Measurements from ENCODE around the gene ATP6V0A4. TPM values are rescaled to one million over a fixed set of nuclear protein-coding genes. Genes with fewer than 3 reads are reported as not detected.

ATP6V0A4 gene
- total RNA-seq, 1 experiment from 2014 or later: not detected

GRCh38 chr7:138665249-138665648 lies 132.7 kb downstream of the ATP6V0A4 start:
- intact Hi-C loops (cut with micrococcal nuclease; ENCODE audit: unreplicated experiment): no loop called here
- TF ChIP-seq CTCF (conservative IDR thresholded peaks at IDR 0.05; ENCODE audit: low read depth, low read length) (no peak), EZH2 (IDR thresholded peaks at IDR 0.05; ENCODE audit: borderline replicate concordance, low read depth, low read length, poor library complexity, severe bottlenecking) (no peak)

GRCh38 chr7:138663725-138664710 lies 134.0 kb downstream of the ATP6V0A4 start:
- no peak for DNase-seq (ENCODE audit: low spot score)

More at GRCh38 chr7:138665249-138665648, 132.7 kb downstream of the ATP6V0A4 start:
- no peaks in the 10 kb centered on the region for H3K4me1 ChIP-seq (ENCODE audit: insufficient read depth, low read length, poor library complexity, severe bottlenecking)
- no peaks in the 10 kb centered on the region for H3K9me3 ChIP-seq (ENCODE audit: low read depth, low read length, poor library complexity, severe bottlenecking)
- H3K4me3 ChIP-seq (ENCODE audit: low read depth, low read length, poor library complexity, severe bottlenecking): no peak overlapping the region
- H3K36me3 ChIP-seq (ENCODE audit: insufficient read depth, low read length, poor library complexity, severe bottlenecking): no peaks in the 10 kb centered on the region
- H3K27ac ChIP-seq (ENCODE audit: low read depth, low read length, poor library complexity, severe bottlenecking): no peak overlapping the region
- peaks cover 64% of the 10 kb centered on the region for H3K27me3 ChIP-seq (replicated peaks; ENCODE audit: insufficient read depth, low read depth, low read length, poor library complexity)
- BruUV-seq (replicated peaks): no TSS peak
- DNase-seq (ENCODE audit: low spot score): no peak
- POLR2A ChIA-PET (ENCODE audit: low non-redundant PET): no interaction called here
- CTCF ChIA-PET: no interaction called here

GRCh38 chr7:138662991-138663320 lies 135.0 kb downstream of the ATP6V0A4 start:
- Histone ChIP-seq H3K27ac (ENCODE audit: low read depth, low read length, poor library complexity, severe bottlenecking) (no peak overlapping the region), H3K9me3 (ENCODE audit: low read depth, low read length, poor library complexity, severe bottlenecking) (no peaks in the 10 kb centered on the region), H3K4me1 (ENCODE audit: insufficient read depth, low read length, poor library complexity, severe bottlenecking) (no peaks in the 10 kb centered on the region), H3K36me3 (ENCODE audit: insufficient read depth, low read length, poor library complexity, severe bottlenecking) (no peaks in the 10 kb centered on the region), H3K27me3 (replicated peaks; ENCODE audit: insufficient read depth, low read depth, low read length, poor library complexity) (peaks cover 65% of the 10 kb centered on the region), H3K4me3 (ENCODE audit: low read depth, low read length, poor library complexity, severe bottlenecking) (no peak overlapping the region)
- TF ChIP-seq EZH2 (IDR thresholded peaks at IDR 0.05; ENCODE audit: borderline replicate concordance, low read depth, low read length, poor library complexity, severe bottlenecking) (no peak), CTCF (conservative IDR thresholded peaks at IDR 0.05; ENCODE audit: low read depth, low read length) (no peak)
- intact Hi-C loops (cut with micrococcal nuclease; ENCODE audit: unreplicated experiment): no loop called here
- no TSS peak for BruUV-seq (replicated peaks)
- POLR2A ChIA-PET (ENCODE audit: low non-redundant PET): no interaction called here
- CTCF ChIA-PET: no interaction called here
- DNase-seq (ENCODE audit: low spot score): no peak

More at GRCh38 chr7:138663725-138664710, 134.0 kb downstream of the ATP6V0A4 start:
- Histone ChIP-seq H3K27ac (ENCODE audit: low read depth, low read length, poor library complexity, severe bottlenecking) (no peak overlapping the region), H3K4me1 (ENCODE audit: insufficient read depth, low read length, poor library complexity, severe bottlenecking) (no peaks in the 10 kb centered on the region), H3K4me3 (ENCODE audit: low read depth, low read length, poor library complexity, severe bottlenecking) (no peak overlapping the region), H3K36me3 (ENCODE audit: insufficient read depth, low read length, poor library complexity, severe bottlenecking) (no peaks in the 10 kb centered on the region), H3K27me3 (replicated peaks; ENCODE audit: insufficient read depth, low read depth, low read length, poor library complexity) (peaks cover 68% of the 10 kb centered on the region), H3K9me3 (ENCODE audit: low read depth, low read length, poor library complexity, severe bottlenecking) (no peaks in the 10 kb centered on the region)
- intact Hi-C loops (cut with micrococcal nuclease; ENCODE audit: unreplicated experiment): no loop called here
- CTCF ChIA-PET: no interaction called here
- no peak for TF ChIP-seq CTCF (conservative IDR thresholded peaks at IDR 0.05; ENCODE audit: low read depth, low read length)
- POLR2A ChIA-PET (ENCODE audit: low non-redundant PET): no interaction called here
- BruUV-seq (replicated peaks): no TSS peak

Data from A673 (cell line).